Brain pericyte (primary cell): ENCODE results near the gene SERPINA5.
"Not testable (repeated sequence)": the region's sequence is repeated elsewhere in the genome, so short reads cannot be mapped to it uniquely, and the experiment has no call there.

Source experiments
- DNase-seq: peaks from one replicate; pipeline ENCODE4 v3.0.0-alpha.2; 2012; ENCODE audit warnings: low read depth, low spot score

SERPINA5 gene

GRCh38 chr14:94621358-94622134, 40.3 kb downstream of the SERPINA5 start:
- DNase-seq, result no peak

DNA sequence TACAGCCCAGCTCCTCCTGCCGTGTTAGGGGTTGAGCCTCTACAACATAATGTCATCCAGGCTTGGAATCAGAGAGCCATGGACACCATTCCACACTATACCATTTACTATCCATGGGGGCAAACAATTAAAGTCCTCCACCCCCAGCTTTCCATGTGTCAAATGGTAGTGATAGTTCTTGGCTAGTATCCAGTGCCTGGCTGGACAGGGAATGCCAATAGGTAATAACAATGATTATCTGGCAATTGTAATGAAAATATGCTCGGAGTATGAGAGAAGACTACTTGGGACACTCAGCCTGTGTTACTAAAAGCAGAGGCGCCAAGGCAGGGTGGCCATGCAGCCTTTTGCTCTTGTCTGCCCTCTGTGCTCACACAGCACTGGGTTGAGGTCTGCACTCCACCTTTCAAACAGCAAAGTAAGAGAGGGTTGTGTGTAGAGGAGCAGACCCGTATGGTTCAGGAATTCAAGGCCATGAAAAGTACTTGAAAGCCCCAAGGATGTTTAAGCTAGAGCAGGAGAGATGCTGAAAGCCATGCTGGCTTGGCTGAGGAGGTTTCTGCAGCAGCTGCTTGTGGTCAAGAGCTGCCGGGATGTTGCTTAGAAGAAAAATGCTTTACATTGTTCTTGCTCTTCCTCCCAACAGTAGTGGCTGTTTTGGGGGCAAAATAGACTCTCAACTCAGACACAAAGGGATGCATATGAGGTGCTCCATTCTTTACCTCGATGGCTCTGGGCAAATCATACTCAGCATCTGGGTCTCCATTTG, 41.6 kb downstream of the SERPINA5 start:
- DNase-seq, result no peak

DNA sequence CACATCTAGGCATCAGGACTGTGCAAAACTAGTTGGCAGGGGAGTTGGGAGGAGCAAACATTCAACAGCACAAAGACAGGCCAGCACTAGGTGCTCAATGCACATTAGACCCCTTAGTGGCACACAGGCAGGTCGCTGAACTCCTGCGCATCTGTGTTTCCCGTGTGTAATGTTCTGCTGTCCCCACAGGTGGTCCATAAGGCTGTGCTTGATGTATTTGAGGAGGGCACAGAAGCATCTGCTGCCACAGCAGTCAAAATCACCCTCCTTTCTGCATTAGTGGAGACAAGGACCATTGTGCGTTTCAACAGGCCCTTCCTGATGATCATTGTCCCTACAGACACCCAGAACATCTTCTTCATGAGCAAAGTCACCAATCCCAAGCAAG, 42.2 kb downstream of the SERPINA5 start:
- DNase-seq, result no peak

DNA sequence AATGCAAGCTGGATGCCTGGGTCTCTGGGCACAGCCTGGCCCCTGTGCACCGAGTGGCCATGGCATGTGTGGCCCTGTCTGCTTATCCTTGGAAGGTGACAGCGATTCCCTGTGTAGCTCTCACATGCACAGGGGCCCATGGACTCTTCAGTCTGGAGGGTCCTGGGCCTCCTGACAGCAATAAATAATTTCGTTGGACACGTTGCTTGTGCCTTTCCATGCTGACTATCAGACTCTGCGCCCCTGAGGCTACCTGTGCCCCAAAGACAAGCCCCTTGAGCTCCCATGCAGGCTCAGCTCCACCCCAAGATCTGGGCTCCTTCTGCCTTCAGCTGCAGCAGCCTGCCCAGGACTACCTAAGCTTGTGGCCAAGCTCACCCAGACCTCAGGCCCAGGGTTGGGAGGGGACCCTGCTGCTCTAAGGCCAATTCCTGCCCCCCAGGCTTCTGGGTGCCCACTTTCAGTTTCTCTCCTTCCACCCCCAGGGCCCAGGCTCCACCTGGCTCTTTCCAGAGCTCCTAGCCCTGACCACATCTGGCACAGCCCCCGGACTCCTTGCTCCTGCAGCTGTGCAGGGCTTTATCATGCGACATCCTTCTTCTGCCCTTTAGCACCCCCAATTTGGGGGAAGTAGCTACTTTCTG, 42.8 kb downstream of the SERPINA5 start:
- DNase-seq, result no peak

DNA sequence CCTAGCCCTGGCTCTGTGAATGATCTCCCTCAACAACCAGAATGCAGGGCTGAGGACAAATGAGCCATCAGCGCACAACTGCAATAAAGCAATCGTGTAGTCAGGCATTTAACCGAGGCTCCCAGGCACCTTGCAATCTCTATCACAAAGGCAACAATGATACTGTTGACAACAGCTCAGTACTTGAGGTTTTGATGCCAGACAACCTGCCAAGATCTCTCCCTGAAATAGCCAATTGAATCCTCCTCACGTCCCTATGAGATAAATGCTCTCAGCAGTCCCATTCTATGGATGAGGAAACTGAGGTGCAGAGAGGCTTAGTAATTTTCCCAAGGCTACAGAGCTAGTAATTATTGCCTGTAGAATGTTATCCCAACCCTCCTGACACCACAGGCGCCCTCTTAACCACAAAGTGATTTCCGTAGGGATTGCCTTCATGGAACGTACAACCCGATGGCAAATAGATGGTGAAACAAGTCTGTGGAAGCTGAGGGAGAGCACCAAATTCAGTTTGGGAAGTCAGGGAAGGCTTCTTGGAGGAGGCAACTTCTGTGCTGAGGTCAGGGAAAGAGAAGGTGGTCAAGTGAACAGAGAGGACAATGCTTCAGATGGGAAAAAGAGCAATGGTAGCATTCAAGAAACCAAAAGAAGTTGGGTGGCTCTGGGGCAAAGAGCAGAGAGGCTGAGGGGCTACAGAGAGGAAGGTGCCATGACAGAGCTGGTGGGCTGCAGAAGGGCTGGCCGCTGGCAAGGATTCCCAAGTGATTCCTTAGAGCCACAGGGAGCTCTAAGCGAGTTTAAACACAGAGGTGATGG, 43.5 kb downstream of the SERPINA5 start:
- no peak for DNase-seq

- no peak for DNase-seq
Measured at GRCh38 chr14:94625353-94625635, 44.1 kb downstream of the SERPINA5 start.

DNA sequence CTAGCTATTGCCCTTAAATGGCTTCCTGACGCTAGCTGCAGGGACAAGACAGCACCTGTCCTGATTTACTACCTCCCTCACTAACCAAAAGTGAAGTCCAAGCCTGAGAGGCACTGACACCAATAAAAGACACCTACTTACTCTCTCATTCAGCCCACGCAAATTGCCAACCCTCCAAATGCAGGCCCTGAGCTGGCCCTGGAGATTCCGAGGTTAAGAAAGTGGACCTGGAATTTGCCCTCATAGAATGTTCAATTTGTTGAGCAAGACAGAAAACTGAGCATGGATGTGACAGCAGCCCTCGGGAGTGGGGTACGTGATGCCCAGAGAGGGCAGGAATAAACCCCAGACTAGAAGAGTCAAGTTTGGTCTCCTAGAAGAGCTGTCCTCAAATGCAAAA, 47.4 kb downstream of the SERPINA5 start:
- no peak for DNase-seq

DNA sequence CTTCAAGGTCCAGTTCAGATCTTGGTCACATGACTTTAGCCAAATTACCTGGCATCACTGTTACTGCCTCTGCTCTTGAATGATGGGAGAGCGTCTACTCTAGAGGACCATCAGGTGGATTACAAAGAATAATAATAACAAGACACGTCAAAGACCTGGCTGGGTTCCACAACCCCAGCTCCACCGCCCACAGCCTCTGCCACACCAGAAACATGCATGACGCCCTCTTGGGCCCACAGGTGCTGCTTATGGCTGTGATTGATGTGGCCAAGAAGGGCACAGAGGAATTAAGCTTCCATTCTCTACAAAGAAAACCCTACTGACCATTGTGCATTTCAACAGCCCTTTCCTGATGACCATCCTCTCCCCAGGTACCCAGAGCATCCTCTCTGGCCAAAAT, 49.2 kb downstream of the SERPINA5 start:
- DNase-seq, result no peak

DNA sequence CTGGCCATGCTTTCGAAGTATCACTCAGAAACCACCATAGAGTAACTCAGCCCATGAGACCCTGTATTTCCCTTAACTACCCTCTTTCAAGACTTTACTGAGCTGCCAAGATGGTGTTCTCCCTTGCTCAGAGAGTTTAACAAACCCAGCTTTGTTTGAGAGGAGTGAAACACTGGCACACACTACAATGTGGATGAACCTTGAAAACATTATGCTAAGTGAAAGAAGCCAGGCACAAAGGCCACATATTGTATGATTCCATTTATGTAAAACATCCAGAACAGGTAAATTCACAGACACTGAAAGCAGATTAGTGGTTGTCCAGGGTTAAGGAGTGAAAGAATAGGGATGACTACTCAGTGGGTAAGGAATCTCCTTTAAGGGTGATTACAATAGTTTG, 49.8 kb downstream of the SERPINA5 start:
- DNase-seq, result no peak

DNA sequence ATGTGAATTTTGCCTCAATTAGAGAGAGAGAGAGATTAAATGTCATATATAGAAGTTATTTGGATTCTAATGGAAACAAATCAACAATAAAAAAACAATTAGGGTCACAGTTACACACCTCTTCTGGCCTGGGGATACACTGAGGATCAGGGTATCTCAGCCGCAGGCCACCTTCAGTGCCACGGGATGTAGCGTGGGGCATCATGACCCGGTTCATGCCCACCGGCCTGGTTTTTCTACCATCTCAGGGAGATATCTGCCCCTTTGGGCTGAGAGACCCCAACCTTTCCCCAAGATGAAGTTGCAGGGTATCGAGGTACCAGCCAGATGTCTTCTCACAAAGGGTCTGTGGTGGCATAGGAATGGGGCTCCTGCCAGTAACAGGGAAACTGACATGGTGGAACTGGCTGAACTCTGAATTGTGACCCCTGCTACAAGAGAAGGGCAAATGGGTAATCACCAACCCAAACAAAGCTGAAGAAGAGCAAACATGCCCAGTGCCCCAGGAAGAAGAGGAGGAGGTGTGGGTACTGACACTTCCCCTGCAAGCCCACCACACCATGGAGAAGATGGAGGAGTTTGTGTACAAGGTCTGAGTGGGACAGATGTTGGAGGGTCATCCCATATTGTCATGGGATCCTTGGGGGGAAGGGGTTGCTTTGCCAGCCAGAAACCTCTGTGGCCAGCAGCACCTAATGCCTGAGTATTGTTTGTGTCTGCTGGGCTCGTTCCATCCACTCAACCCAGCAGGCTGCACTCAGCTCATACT, 50.5 kb downstream of the SERPINA5 start:
- no peak for DNase-seq

GRCh38 chr14:94632305-94632590, 51.0 kb downstream of the SERPINA5 start:
- DNase-seq, result no peak

DNA sequence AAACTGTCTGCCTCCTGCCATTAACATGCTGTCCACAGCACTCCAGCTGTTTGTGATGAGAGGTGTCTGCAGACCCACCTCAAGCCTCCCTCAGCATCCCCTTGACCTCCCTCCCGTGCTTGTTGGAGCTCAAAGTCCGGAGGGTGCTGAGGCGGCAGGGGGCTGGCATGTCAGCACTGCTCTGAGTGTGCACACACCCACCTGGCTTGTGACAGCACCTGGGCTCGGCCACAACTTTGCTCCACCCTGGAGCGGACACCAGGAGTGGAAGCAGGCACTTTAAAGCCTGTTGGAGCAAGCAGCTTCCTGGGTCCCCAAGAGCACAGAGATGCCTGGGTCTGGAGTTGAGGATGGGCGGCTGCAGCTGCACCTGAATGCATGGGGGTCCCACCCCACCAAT, 51.9 kb downstream of the SERPINA5 start:
- DNase-seq, result no peak

DNA sequence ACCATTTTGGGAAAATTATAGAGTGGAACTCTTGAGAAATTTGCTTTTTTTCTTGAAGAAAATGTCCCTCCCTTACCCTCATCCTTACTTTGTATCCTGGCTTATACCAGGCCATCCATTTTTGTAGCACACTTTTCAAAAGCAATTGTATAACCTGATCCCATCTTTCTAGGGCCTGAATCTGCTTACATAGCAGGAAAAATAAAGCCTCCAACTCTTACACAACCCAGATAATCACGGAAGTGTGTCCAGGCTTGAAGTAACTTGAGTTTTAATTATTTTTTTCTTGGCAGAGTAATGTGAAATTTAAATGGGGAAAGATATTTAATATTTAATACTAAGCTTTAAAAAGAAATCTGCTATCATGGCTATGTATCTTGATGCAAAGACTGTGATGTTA, 53.9 kb downstream of the SERPINA5 start:
- no peak for DNase-seq

DNA sequence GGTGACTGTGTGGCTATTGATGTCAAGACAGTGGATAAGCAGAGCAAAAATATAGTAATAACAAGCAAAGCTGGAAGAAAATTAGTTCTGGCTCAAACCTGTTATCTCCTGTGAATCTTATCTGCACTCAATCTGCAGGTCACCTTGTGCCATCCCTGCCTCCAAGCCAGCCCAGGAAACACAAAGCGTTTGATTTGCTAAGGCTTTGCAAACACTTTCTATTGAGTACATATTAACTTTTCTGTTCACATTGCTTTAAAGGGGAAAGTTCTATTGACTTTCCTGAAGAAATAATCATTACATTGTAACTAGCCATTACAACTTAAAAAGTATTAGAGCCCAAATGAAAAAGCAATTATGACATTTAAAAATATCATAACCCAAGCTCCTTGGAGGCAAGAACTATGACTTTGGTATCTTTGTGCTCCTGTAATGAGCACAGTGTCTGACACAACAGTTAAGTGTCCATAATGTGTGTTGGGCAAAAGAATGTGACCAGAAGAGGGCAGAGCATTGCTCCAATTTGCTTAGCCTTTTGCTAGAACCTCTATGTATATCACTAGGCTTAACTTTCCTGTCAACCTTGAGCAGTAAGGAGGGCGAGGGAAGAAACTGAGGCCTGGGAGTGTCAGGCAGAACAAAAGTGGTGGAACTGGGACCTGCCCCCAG, 55.7 kb downstream of the SERPINA5 start:
- DNase-seq, result no peak

DNA sequence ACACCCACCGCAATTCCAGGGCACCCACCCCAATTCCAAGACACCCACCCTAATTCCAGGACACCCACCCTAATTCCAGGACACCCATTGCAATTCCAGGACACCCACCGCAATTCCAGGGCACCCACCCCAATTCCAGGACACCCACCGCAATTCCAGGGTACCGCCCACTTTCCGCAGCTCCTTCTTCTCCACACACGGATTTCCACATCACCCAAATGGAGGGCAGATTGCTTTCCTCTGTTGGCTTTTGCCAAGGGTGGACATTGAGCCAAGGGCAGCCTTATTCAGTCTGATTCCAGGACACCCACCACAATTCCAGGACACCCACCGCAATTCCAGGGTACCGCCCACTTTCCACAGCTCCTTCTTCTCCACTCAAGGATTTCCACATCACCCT, 56.6 kb downstream of the SERPINA5 start:
- DNase-seq, result not testable (repeated sequence)

- no peak for DNase-seq
Measured at GRCh38 chr14:94638339-94638738, 57.1 kb downstream of the SERPINA5 start.

GRCh38 chr14:94638961-94639817, 58.0 kb downstream of the SERPINA5 start:
- DNase-seq, result no peak

- DNase-seq, result no peak
Measured at GRCh38 chr14:94640721-94641631, 59.8 kb downstream of the SERPINA5 start.

GRCh38 chr14:94641632-94641955, 60.4 kb downstream of the SERPINA5 start:
- DNase-seq, result no peak
